ENCODE measurements around the gene NHERF1. TPM values are rescaled to one million over a fixed set of nuclear protein-coding genes. Genes with fewer than 3 reads are reported as not detected.
A peak's percentile ranks its signal among the peaks of the same experiment; 100 is the strongest.

NHERF1 gene
- total RNA-seq, 1 donor = 62.9 TPM

DNA sequence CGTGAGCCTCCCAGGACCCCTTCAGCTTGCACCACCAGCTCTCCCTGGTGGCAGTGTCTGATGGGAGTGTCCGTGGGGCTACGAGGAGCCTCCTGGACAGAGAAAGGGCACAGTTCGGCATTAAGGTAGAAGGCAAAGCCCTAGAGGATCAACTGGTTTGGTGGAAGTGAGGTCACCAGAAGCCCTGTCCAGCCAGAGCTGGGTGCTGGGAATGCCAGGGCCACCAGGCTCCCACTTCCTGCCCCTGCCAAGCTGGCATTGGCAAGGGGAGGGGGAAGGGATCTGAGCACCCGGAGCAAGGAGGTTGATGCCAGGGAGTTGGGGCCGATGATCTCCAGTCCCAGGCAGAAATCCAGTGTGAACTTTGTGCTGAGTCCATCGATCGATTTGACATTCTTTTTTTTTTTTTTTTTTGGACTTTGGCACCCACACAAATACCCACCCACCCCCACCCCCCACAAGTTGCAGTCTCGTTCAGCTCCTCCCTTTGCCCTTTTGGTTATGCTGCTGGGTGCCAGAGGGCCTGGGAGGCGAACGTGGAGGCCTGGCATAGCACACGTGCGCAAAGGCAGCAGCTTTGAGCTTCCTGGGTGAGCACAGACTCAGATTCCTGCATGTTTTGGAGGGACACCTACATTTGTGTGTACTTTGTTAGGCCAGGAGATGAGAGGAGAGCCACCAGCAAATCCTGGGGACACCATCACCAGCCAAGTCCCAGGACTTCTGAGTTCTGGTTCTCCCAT, 2.1 kb downstream of the NHERF1 start:
- Histone ChIP-seq H3K4me3 (ENCODE audit: low read length) (peak overlapping the region; percentile 98), H3K9me3 (ENCODE audit: low read depth, low read length) (no peaks in the 10 kb centered on the region), H3K27me3 (ENCODE audit: insufficient read depth, low read length) (no peaks in the 10 kb centered on the region), H3K4me1 (ENCODE audit: insufficient read depth, low read length) (peaks cover 84% of the 10 kb centered on the region)

DNA sequence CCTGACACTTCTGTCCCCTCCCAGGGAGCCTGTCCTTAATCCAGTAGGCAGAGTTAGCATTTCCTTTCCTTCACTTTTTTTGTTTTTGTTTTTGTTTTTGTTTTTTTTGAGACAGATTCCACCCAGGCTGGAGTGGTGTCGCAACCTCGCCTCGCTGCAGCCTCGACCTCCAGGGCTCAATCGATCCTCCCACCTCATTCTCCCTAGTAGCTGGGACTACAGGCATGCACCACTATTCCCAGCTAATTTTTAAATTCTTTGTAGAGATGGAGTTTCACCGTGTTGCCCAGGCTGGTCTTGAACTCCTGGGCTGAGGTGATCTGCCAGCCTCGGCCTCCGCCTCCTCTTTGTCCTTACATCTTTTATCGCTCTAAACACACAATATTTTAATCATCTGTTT, 4.0 kb downstream of the NHERF1 start:
- Histone ChIP-seq H3K4me1 (ENCODE audit: insufficient read depth, low read length) (peaks cover 83% of the 10 kb centered on the region), H3K27me3 (ENCODE audit: insufficient read depth, low read length) (no peaks in the 10 kb centered on the region), H3K4me3 (ENCODE audit: low read length) (no peak overlapping the region), H3K9me3 (ENCODE audit: low read depth, low read length) (no peaks in the 10 kb centered on the region)

DNA sequence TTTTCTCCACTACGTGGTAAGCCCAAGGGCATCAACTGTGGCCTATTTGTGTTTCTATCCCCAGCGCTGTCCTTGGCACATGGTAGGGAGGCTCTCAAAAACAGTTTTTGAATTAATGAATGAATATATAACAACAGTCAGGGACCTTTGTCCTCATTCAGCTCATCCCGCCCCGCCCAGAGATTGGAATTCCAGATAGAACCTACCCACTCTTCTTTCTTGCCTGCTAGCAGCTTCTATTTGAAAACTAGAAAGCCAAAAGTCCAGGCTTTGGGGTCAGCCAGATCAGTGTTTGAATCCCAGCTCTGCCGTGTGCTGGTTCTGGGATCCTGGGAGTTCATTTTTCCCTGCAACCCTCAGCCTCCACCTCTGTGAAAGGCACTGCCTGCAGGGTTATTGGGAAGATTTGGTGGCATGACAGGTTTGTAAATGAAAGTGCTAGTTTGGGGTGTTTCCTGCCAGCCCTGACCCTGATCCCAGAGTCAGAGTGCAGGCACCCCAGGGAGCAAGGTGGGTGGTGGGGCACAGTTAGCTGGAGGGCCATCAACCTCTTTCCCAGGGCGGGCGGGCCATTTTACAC, 4.5 kb downstream of the NHERF1 start:
- H3K9me3 ChIP-seq (ENCODE audit: low read depth, low read length) = no peaks in the 10 kb centered on the region
- no peaks in the 10 kb centered on the region for H3K27me3 ChIP-seq (ENCODE audit: insufficient read depth, low read length)
- peaks cover 83% of the 10 kb centered on the region for H3K4me1 ChIP-seq (ENCODE audit: insufficient read depth, low read length)
- no peak overlapping the region for H3K4me3 ChIP-seq (ENCODE audit: low read length)

DNA sequence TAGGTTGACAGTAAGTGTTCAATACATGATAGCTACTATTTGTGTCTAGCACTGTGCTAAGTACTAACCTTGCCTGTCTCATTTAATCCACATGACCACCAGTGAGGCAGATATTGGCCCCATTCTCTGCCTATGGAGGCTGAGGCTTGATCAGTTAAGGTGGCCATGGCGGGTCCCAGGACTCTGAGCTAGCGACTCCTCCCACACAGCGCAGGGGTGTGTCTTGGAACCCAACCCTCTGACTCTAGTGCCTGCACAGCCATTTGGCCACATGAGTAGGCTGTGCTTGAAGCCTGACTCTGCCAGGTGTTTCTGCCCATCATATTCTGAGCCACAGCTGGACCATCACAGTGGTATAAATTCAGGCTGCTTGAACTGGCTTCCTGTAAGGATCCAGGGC, 6.4 kb downstream of the NHERF1 start:
- Histone ChIP-seq H3K27me3 (ENCODE audit: insufficient read depth, low read length) (no peaks in the 10 kb centered on the region), H3K4me1 (ENCODE audit: insufficient read depth, low read length) (peaks cover 99% of the 10 kb centered on the region), H3K9me3 (ENCODE audit: low read depth, low read length) (no peaks in the 10 kb centered on the region), H3K4me3 (ENCODE audit: low read length) (no peak overlapping the region)

DNA sequence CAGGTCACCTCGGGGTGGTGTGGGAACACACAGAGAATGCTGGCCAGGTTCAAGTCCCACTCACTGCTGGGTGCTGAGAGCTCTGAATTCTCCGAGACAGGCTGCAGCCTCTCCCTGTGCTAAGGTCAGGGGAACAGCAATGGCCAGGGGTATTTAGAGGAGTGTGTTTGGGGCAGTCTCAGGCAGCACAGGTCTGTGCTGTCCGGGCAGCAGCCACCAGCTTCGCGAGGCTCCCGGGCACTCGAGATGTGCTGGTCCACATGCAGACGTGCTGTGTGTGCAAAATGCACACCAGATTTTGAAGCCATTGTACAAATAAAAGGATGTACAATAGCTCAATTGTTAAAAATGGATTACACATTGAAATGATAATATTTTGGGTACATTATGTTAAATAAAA, 7.1 kb downstream of the NHERF1 start:
- Histone ChIP-seq H3K4me1 (ENCODE audit: insufficient read depth, low read length) (peaks cover 99% of the 10 kb centered on the region), H3K27me3 (ENCODE audit: insufficient read depth, low read length) (no peaks in the 10 kb centered on the region), H3K9me3 (ENCODE audit: low read depth, low read length) (no peaks in the 10 kb centered on the region), H3K4me3 (ENCODE audit: low read length) (no peak overlapping the region)

DNA sequence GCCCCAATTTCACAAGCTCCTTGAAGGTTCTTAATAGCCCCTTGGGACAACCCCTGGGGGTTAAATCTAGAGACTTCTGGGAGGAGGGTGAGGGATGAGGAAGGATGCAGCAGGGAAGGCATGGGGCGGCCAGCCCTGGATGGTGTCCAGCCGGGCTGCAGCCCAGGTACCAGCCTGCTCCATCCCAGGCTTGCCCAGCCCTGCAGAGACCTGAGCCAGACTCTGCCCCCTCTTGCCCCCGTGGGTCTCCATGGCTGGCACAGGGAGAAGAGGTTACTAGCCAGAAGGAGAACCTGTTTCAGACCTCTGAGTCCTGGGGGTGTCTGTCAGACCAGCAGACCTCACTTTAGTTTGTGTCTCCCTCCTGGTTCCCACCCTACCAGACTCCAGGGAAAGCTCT, 8.5 kb downstream of the NHERF1 start:
- H3K4me3 ChIP-seq (ENCODE audit: low read length) = no peak overlapping the region
- H3K9me3 ChIP-seq (ENCODE audit: low read depth, low read length) = no peaks in the 10 kb centered on the region
- no peaks in the 10 kb centered on the region for H3K27me3 ChIP-seq (ENCODE audit: insufficient read depth, low read length)
- H3K4me1 ChIP-seq (ENCODE audit: insufficient read depth, low read length) = peaks cover 99% of the 10 kb centered on the region

DNA sequence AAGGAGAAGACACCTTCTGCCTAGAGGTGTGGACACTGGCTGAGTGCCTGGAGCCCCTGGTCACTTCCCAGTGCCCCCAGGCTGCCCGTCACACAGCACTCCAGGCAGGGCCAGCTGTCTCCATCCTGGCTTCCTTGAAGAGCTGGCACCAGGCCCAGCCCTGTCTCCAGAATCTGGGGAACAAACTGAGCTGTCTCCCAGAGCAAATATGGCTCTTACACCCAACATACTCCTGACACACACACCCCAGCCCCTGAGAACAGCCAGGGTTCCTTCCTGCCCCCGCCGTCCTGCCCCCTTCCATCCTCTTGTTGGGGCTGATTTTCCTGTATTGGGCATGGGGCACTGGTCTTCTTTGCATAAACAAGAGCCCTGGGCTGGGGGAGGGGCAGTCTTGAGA, 9.1 kb downstream of the NHERF1 start:
- no peaks in the 10 kb centered on the region for H3K9me3 ChIP-seq (ENCODE audit: low read depth, low read length)
- peaks cover 94% of the 10 kb centered on the region for H3K4me1 ChIP-seq (ENCODE audit: insufficient read depth, low read length)
- H3K4me3 ChIP-seq (ENCODE audit: low read length) = no peak overlapping the region
- no peaks in the 10 kb centered on the region for H3K27me3 ChIP-seq (ENCODE audit: insufficient read depth, low read length)

DNA sequence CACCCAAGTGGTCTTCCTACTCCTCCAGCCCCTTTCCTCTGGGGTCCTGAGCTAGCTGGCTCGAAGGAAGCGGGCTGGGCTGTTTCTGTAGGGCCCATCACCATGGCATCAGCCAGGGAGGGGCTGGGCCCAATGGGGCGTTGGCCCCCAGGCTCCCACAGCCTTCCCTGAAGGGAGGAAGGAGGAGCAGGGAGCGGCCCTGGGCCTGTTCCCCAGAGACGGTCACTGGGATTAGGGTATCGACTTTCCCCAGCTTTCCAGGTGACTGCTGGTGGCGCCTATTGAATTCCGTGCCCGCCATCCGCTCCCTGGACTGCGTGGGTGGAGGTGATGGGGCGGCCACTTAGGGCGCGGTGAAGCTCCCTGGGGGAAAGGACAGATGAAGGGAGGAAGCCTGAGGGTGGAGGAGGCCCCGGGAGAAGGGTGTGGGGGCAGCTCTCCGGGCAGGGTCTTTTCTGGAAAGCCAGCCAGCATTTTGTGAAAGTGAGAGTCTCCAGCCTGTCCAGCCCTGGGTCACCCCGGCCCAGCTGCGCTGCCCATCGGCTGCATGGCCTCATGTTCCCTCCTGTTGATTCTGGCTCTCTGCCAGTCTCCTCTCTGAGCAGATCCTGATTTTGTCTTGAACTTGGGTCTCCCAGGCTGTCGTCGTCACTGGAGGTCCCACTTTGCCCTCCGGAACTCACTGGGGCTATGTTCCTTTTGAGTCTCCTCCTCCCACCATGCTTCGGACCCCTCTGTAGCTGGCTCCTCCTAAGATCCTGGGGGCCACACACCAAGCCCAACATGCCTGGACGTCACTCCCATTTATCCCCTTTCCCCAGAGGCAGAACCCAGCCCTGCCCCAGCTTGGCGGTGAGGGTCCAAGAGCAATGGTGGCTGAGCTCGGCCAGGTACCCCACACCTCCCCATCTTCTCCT, 9.8 kb downstream of the NHERF1 start:
- H3K4me3 ChIP-seq (ENCODE audit: low read length) = no peak overlapping the region
- peaks cover 91% of the 10 kb centered on the region for H3K4me1 ChIP-seq (ENCODE audit: insufficient read depth, low read length)
- H3K9me3 ChIP-seq (ENCODE audit: low read depth, low read length) = no peaks in the 10 kb centered on the region
- H3K27me3 ChIP-seq (ENCODE audit: insufficient read depth, low read length) = no peaks in the 10 kb centered on the region

DNA sequence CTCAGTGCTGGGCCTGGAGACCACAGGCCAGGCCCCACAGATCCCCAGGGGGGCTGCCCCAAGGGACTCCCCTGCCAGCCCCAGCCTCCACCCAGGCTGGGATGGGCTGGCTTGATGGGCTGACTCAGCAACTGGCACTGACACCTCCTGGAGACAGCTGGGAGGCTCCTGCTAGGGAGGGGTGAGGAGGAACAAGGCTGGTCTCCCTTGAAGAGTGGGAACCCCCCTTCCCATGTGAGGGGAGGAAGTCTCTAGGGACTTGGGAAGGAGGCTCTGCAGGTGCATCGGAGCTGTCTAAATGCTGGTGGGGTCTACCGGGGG, 10.4 kb downstream of the NHERF1 start:
- H3K4me1 ChIP-seq (ENCODE audit: insufficient read depth, low read length) = peaks cover 85% of the 10 kb centered on the region
- H3K27me3 ChIP-seq (ENCODE audit: insufficient read depth, low read length) = no peaks in the 10 kb centered on the region
- no peaks in the 10 kb centered on the region for H3K9me3 ChIP-seq (ENCODE audit: low read depth, low read length)
- H3K4me3 ChIP-seq (ENCODE audit: low read length) = no peak overlapping the region

DNA sequence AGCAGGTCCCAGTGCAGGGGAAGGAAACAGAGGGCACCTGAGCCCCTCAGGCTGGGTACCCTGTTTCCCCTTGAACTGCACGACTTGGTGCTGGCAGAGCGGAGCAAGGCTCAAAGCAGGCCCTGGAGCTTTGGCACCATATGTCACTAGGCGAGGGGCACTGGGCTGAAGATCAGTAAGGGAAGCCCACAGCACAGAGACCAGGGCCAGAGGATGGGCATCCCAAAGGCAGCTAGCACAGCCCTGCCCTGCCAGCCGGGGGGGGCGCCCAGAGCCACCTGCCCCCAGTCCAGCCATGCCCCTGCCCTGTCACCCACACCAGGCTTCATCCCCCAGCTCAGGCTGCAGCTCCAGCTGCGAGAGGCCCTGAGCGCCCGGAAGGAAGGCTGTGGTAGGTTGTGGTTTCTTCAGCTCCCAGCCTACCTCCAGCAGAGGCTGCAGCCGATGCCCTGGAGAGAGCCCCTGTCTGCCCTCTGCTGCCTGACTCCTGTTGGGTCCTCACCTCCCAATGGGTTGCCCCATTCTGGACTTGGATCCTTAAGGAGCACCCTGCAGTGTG, 10.9 kb downstream of the NHERF1 start:
- Histone ChIP-seq H3K4me1 (ENCODE audit: insufficient read depth, low read length) (peaks cover 80% of the 10 kb centered on the region), H3K9me3 (ENCODE audit: low read depth, low read length) (no peaks in the 10 kb centered on the region), H3K4me3 (ENCODE audit: low read length) (no peak overlapping the region), H3K27me3 (ENCODE audit: insufficient read depth, low read length) (no peaks in the 10 kb centered on the region)

DNA sequence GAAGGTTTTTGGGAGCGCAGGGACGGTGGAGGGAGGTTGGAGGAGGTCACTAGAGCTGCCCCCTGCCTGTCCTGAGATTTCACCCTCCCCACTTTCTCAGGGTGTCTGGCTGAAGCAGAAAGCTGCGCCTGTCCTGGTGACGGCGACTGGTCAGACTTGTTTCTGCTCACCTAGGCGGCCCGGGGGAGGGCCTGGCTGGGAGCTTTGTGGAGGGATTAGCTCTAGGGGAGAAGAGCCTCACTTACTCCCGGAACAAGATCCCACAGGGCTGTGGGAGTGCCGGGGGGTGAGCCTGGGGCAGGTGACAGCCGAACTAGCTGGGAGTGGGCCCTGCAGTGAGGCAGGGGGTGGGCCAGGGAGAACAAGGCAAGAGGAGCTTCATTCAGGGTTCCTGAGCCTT, 11.5 kb downstream of the NHERF1 start:
- H3K27me3 ChIP-seq (ENCODE audit: insufficient read depth, low read length) = no peaks in the 10 kb centered on the region
- peaks cover 74% of the 10 kb centered on the region for H3K4me1 ChIP-seq (ENCODE audit: insufficient read depth, low read length)
- H3K9me3 ChIP-seq (ENCODE audit: low read depth, low read length) = no peaks in the 10 kb centered on the region
- H3K4me3 ChIP-seq (ENCODE audit: low read length) = no peak overlapping the region

DNA sequence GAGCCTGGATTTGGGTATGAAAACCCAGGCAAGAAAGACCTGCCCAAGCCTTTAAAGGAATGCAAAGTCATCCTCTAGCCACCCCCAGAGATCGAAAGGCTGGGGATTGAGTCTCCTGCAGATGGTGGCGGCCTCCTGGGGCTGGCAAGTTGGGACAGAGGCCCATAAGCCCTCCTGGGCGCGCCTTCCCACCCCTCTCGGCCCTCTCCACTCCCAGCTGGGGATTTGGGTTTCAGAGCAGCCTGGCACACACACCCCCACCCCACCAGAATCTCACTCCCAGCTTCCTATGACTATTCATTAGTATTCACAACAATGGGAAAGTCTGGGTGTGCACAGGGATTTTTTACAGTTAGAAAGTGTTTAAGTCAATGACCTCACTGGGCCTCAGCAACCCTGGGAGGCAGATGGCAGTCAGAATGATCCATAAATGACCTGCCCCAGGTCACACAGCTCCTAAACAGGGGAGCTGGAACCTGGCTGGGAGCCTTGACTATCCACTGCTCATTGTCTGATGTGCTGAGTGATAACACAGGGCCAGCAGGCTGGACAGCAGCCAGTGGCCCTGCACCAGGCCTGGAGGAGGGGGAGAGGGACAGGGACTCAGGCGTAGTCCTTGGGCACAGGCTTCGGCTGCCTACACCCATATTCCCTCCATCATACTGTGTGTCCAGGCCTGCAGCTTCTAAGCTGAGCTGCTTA, 12.1 kb downstream of the NHERF1 start:
- H3K4me3 ChIP-seq (ENCODE audit: low read length) = no peak overlapping the region
- peaks cover 68% of the 10 kb centered on the region for H3K4me1 ChIP-seq (ENCODE audit: insufficient read depth, low read length)
- H3K9me3 ChIP-seq (ENCODE audit: low read depth, low read length) = no peaks in the 10 kb centered on the region
- H3K27me3 ChIP-seq (ENCODE audit: insufficient read depth, low read length) = no peaks in the 10 kb centered on the region

DNA sequence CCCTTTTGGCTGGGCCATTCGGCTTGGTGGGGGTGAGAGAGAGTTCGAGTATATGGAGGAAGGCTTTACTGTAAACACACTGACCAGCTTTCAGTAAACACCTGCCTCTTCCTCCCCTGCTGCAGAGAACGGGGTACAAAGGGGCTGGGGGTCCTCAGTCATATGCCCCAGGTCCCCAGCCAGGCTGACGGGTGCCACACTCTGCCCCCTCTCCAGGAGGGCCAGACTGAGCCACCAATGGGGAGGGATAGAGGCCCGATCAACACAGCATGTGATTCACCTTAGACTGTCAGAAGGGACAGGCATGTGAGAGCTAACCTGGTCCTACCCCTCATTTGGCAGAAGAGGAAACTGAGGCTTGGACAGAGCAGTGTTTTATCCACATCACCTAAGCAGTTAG, 13.0 kb downstream of the NHERF1 start:
- no peak overlapping the region for H3K4me3 ChIP-seq (ENCODE audit: low read length)
- no peaks in the 10 kb centered on the region for H3K27me3 ChIP-seq (ENCODE audit: insufficient read depth, low read length)
- no peaks in the 10 kb centered on the region for H3K9me3 ChIP-seq (ENCODE audit: low read depth, low read length)
- peaks cover 60% of the 10 kb centered on the region for H3K4me1 ChIP-seq (ENCODE audit: insufficient read depth, low read length)

DNA sequence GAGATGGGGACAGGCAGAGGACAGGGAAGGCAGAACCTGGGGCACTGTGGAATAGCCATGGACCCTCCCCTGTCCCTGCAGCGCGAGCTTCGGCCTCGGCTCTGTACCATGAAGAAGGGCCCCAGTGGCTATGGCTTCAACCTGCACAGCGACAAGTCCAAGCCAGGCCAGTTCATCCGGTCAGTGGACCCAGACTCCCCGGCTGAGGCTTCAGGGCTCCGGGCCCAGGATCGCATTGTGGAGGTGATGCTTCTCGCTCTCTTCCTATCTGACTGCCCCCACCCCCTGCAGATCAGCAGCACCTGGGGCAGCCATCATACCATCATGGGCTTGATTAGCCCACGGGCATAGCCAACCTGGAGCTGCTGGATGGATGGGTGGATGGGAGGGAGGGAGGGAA, 13.5 kb downstream of the NHERF1 start:
- Histone ChIP-seq H3K27me3 (ENCODE audit: insufficient read depth, low read length) (no peaks in the 10 kb centered on the region), H3K4me3 (ENCODE audit: low read length) (no peak overlapping the region), H3K9me3 (ENCODE audit: low read depth, low read length) (no peaks in the 10 kb centered on the region), H3K4me1 (ENCODE audit: insufficient read depth, low read length) (peaks cover 55% of the 10 kb centered on the region)
